IPS-18a (cell line): ENCODE data around the gene GABRG3.

Source experiments
- H3K27ac ChIP-seq: one replicate; pipeline ENCODE4 v1.5.1; 2013; ENCODE audit warnings: low read length
- H3K27me3 ChIP-seq: one replicate; pipeline ENCODE4 v1.6.1; 2013; ENCODE audit warnings: mild to moderate bottlenecking, low read length; ENCODE audit not compliant: control insufficient read depth, insufficient read depth
- H3K36me3 ChIP-seq: one replicate; pipeline ENCODE4 v1.6.1; 2013; ENCODE audit warnings: low read depth, low read length; ENCODE audit not compliant: control insufficient read depth
- H3K4me1 ChIP-seq: one replicate; pipeline ENCODE4 v1.6.1; 2013; ENCODE audit warnings: low read depth, low read length; ENCODE audit not compliant: control insufficient read depth
- H3K4me3 ChIP-seq: one replicate; pipeline ENCODE4 v1.5.1; 2013; ENCODE audit warnings: low read length
- H3K9ac ChIP-seq: one replicate; pipeline ENCODE4 v1.6.1; 2013; ENCODE audit warnings: mild to moderate bottlenecking, low read length, moderate library complexity
- H3K9me3 ChIP-seq: one replicate; pipeline ENCODE4 v1.6.1; 2013; ENCODE audit warnings: low read depth, low read length; ENCODE audit not compliant: control insufficient read depth

GABRG3 gene

DNA sequence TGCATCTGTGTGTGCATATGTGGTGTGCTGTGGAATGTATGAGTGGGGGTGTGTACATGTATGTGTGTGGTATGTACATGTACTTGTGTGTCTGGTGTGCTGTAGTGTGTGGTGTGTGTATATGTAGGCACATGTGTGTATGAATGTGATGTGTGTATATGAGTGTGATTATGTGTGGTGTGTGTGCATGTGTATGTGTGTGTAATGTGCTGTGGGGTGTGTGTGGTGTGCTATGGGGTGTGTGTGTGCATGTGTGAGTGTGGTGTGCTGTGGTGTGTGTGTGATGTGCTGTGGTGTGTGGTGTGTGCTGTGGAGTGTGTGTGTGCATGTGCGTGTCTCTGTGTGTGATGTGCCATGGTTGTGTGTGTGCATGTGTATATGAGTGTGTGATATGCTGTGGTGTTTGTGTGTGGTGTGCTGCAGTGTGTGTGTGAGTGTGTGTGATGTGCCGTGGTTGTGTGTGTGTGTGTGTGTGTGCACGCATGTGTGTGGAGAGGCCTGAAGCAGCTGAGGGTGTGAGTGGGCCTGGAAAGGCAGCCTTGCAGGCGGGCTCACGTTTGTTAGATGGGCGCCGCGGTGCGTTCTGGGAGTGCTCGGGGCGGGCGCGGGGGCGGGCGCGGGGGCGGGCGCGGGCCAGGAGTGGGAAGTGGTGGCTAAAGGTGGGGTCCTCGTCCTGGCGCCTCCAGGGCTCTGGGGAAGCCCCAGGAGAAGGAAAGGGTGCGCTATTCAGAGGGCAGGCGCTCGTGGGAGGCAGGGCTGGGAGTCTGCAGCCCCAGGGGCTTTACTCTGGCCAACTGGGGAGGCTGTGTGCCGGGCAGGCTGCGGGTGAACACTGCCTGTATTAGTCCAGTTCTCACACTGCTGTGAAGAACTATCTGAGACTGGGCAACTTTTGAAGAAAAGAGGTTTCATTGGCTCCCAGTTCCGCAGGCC is 116.9 kb downstream of the GABRG3 start:
- Histone ChIP-seq H3K9me3 (no peaks in the 10 kb centered on the region), H3K4me1 (peaks cover 5% of the 10 kb centered on the region), H3K36me3 (no peaks in the 10 kb centered on the region), H3K9ac (no peak overlapping the region), H3K27me3 (no peaks in the 10 kb centered on the region), H3K27ac (no peak overlapping the region), H3K4me3 (no peak overlapping the region)

DNA sequence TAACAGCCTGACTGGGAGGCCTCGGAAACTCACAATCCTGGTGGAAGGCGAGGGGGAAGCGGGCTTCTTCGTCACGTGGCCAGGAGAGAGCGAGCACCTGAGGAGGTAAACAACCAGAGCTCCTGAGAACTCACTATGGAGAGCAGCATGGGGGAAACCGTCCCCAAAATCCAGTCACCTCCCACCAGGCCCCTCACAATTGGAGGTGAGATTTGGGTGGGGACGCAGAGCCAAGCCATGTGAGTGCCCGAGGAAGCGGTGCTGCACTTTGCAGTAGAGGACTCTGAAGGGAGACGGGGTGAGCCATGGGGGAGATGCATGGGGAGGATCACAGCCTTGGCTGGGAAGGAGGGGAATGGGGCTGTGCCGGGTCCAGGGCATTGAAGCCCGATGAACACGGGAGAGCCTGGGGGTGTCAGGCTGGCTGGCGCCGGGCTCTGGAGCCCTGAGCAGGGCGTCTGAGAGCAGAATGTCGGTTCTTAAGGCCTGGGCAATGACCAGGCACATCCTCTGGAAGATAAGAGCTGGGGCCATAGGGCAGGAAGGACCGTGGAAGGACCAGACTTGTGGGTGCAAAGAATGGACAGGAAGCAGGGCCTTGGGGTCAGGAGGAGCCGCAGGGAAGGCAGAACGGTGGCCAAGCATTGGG is 117.7 kb downstream of the GABRG3 start:
- H3K27me3 ChIP-seq = no peaks in the 10 kb centered on the region
- H3K9ac ChIP-seq = no peak overlapping the region
- H3K27ac ChIP-seq = no peak overlapping the region
- H3K9me3 ChIP-seq = no peaks in the 10 kb centered on the region
- H3K4me3 ChIP-seq = no peak overlapping the region
- peaks cover 5% of the 10 kb centered on the region for H3K4me1 ChIP-seq
- H3K36me3 ChIP-seq = no peaks in the 10 kb centered on the region

DNA sequence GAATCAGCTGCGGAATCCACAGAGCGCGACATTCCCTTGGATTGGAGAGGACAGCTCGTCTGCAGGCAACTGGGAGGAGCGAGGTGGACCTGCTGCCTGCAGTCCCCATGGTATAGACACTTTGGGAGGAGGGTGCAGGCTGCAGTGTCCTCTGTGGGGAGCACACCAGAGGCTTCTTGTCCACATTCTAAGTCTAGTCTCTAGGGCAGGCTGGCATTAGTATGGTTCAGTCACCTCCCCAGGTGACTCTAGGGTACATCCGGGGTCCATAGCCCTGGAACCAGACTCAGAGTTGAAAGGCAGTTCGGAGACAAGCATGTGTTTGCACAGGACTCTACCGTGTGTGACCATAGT is 118.2 kb downstream of the GABRG3 start:
- H3K4me3 ChIP-seq = no peak overlapping the region
- no peak overlapping the region for H3K9ac ChIP-seq
- no peaks in the 10 kb centered on the region for H3K9me3 ChIP-seq
- no peaks in the 10 kb centered on the region for H3K36me3 ChIP-seq
- H3K27me3 ChIP-seq = no peaks in the 10 kb centered on the region
- H3K27ac ChIP-seq = no peak overlapping the region
- H3K4me1 ChIP-seq = peaks cover 5% of the 10 kb centered on the region

DNA sequence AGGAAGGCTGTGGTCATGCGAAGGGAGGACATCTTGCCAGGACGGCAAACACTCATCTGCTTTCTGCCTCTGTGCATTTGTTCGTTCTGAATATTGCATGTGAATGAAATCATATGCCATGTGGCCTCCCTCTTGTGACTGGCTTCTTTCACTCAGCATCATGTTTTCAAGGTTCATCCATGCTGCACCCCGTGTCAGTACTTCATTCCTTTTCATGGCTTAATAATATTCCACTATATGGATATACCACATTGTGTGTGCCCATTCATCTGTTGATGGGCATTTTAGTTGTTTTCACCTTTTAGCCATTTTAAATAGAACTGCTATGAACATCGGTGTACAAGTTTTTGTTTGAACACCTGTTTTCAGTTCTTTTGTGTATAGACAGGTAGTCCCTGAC is 118.7 kb downstream of the GABRG3 start:
- Histone ChIP-seq H3K27me3 (no peaks in the 10 kb centered on the region), H3K9me3 (no peaks in the 10 kb centered on the region), H3K9ac (no peak overlapping the region), H3K36me3 (no peaks in the 10 kb centered on the region), H3K4me3 (no peak overlapping the region), H3K27ac (no peak overlapping the region), H3K4me1 (peaks cover 5% of the 10 kb centered on the region)

DNA sequence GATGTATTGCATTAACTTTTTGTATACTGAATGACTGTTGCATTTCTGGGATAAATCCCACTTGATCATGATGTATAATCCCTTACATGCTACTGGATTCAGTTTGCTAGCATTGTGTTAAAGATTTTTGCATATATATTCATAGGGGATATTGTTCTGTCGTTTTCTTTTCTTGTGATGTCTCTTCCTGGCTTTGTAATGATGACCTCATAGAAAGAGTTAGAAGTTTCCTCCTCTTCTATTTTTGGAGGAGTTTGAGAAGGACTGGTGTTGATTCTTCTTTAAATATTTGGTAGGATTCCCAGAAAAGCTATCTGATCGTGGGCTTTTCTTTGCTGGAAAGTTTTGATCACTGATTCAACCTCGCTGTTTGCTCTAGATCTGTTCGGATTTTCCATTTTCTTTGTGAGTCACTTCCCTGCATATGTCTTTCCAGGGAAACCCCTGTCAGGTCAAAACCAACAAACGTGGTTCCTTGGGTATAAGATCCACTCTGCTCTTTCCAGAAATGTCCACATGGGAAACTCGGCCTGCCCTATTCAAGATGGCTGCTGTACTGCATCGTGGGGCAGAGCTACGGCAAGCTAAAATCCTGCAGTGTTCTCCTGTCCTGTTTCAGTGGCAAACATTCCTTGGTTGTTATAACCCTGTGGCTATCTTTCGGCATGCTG is 120.4 kb downstream of the GABRG3 start:
- Histone ChIP-seq H3K27ac (no peak overlapping the region), H3K36me3 (no peaks in the 10 kb centered on the region), H3K27me3 (no peaks in the 10 kb centered on the region), H3K9ac (no peak overlapping the region), H3K4me3 (no peak overlapping the region), H3K9me3 (no peaks in the 10 kb centered on the region), H3K4me1 (no peaks in the 10 kb centered on the region)

- Histone ChIP-seq H3K27ac (no peak overlapping the region), H3K9ac (no peak overlapping the region), H3K36me3 (no peaks in the 10 kb centered on the region), H3K4me1 (no peaks in the 10 kb centered on the region), H3K27me3 (no peaks in the 10 kb centered on the region), H3K4me3 (no peak overlapping the region), H3K9me3 (no peaks in the 10 kb centered on the region)
Measured at GRCh38 chr15:27092390-27092789, 121.4 kb downstream of the GABRG3 start.

- H3K4me1 ChIP-seq = no peaks in the 10 kb centered on the region
- no peak overlapping the region for H3K4me3 ChIP-seq
- H3K9ac ChIP-seq = no peak overlapping the region
- H3K27ac ChIP-seq = no peak overlapping the region
- no peaks in the 10 kb centered on the region for H3K9me3 ChIP-seq
- H3K36me3 ChIP-seq = no peaks in the 10 kb centered on the region
- H3K27me3 ChIP-seq = no peaks in the 10 kb centered on the region
Measured at GRCh38 chr15:27094235-27094634, 123.3 kb downstream of the GABRG3 start.

DNA sequence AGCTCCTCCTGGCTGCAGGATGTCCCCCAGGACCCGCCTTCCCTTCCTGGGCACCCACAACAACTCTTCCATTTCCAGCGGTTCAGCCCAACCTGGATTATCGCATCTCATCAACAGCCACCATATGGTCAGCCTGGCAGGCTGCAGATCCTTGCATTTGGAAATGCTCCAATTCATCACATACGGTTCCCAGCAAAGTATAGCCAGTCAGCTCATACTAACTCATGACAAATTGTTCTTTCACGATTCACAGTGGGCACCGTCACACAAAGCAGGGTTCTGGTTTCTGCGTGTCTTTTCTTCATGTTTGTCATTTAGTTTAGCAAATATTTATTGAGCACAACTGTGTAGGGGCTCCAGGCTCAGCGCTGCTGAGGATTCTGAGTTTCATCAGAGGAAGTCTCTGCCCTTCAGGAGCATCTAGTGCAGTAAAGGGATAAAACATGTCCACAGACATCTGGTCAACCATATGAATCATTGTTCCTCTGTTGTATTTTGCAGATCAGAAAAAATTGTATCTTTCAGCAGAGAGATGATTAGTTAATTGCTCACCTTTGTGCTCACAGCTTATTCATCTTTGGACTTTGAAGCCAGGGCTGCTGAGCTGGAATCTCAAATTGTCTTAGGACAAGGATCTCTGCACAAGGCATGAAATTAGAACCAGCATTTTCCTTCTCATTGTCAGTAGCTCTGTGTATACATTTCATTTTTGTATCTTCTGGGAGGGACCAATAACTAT is 125.1 kb downstream of the GABRG3 start:
- Histone ChIP-seq H3K36me3 (no peaks in the 10 kb centered on the region), H3K4me1 (no peaks in the 10 kb centered on the region), H3K4me3 (no peak overlapping the region), H3K9me3 (no peaks in the 10 kb centered on the region), H3K27me3 (no peaks in the 10 kb centered on the region), H3K9ac (no peak overlapping the region), H3K27ac (no peak overlapping the region)

- Histone ChIP-seq H3K9me3 (no peaks in the 10 kb centered on the region), H3K27ac (no peak overlapping the region), H3K4me1 (no peaks in the 10 kb centered on the region), H3K36me3 (no peaks in the 10 kb centered on the region), H3K9ac (no peak overlapping the region), H3K27me3 (no peaks in the 10 kb centered on the region), H3K4me3 (no peak overlapping the region)
Measured at GRCh38 chr15:27097506-27097905, 126.5 kb downstream of the GABRG3 start.

- Histone ChIP-seq H3K4me1 (no peaks in the 10 kb centered on the region), H3K27me3 (no peaks in the 10 kb centered on the region), H3K4me3 (no peak overlapping the region), H3K36me3 (no peaks in the 10 kb centered on the region), H3K27ac (no peak overlapping the region), H3K9ac (no peak overlapping the region), H3K9me3 (no peaks in the 10 kb centered on the region)
Measured at GRCh38 chr15:27101982-27102381, 131.0 kb downstream of the GABRG3 start.

- Histone ChIP-seq H3K4me1 (peaks cover 9% of the 10 kb centered on the region), H3K27me3 (no peaks in the 10 kb centered on the region), H3K9me3 (no peaks in the 10 kb centered on the region), H3K9ac (no peak overlapping the region), H3K36me3 (no peaks in the 10 kb centered on the region), H3K4me3 (no peak overlapping the region), H3K27ac (no peak overlapping the region)
Measured at GRCh38 chr15:27111323-27111722, 140.3 kb downstream of the GABRG3 start.
